Neural progenitor cell (in vitro differentiated cells): ENCODE results near the gene PXDC1. TPM values are rescaled to one million over a fixed set of nuclear protein-coding genes. Genes with fewer than 3 reads are reported as not detected.

Experiments used
- DNase-seq: peaks from one replicate; pipeline ENCODE4 v3.0.0-alpha.2; 2016; ENCODE audit warnings: low spot score
- H2AFZ ChIP-seq: fragments of 200-600 bp; sonication (generic); replicated peaks from 2 replicates; pipeline ENCODE4 v1.6.1; 2016; ENCODE audit warnings: antibody characterized with exemption
- H3F3A ChIP-seq: fragments of 200-600 bp; sonication (generic); 2 replicates; pipeline ENCODE4 v1.6.1; 2016; ENCODE audit warnings: antibody characterized with exemption, low read depth
- H3K27ac ChIP-seq: fragments of 200-600 bp; sonication (generic); 2 replicates; pipeline ENCODE4 v1.5.1; 2016; ENCODE audit warnings: mild to moderate bottlenecking
- H3K27me3 ChIP-seq: fragments of 200-600 bp; sonication (generic); 2 replicates; pipeline ENCODE4 v1.6.1; 2016; ENCODE audit warnings: mild to moderate bottlenecking, moderate library complexity
- H3K36me3 ChIP-seq: fragments of 200-600 bp; sonication (generic); 2 replicates; pipeline ENCODE4 v1.5.1; 2016
- H3K4me1 ChIP-seq: fragments of 200-600 bp; sonication (generic); 2 replicates; pipeline ENCODE4 v1.6.1; 2016; ENCODE audit warnings: mixed run types
- H3K4me2 ChIP-seq: fragments of 200-600 bp; sonication (generic); 2 replicates; pipeline ENCODE4 v1.6.1; 2016
- H3K4me3 ChIP-seq: fragments of 200-600 bp; sonication (generic); 2 replicates; pipeline ENCODE4 v1.5.1; 2016
- H3K79me2 ChIP-seq: fragments of 200-600 bp; sonication (generic); 2 replicates; pipeline ENCODE4 v1.6.1; 2016; ENCODE audit warnings: low read depth
- H3K9ac ChIP-seq: fragments of 200-600 bp; sonication (generic); 2 replicates; pipeline ENCODE4 v1.6.1; 2016
- H3K9me3 ChIP-seq: fragments of 200-600 bp; sonication (generic); 2 replicates; pipeline ENCODE4 v1.5.1; 2016; ENCODE audit warnings: low read depth
- H4K20me1 ChIP-seq: fragments of 200-600 bp; sonication (generic); 2 replicates; pipeline ENCODE4 v1.6.1; 2016; ENCODE audit warnings: low read depth
- H3K27ac Mint-ChIP-seq: 3 replicates; pipeline ENCODE4 v1.8.0; 2021; ENCODE audit warnings: mixed read lengths
- H3K27me3 Mint-ChIP-seq: 2 replicates; pipeline ENCODE4 v1.8.0; 2022; ENCODE audit warnings: low read depth, mild to moderate bottlenecking, inconsistent platforms, moderate library complexity, mixed read lengths; ENCODE audit not compliant: insufficient read depth
- H3K36me3 Mint-ChIP-seq: 3 replicates; pipeline ENCODE4 v1.8.0; 2021; ENCODE audit warnings: mixed read lengths
- H3K4me1 Mint-ChIP-seq: 3 replicates; pipeline ENCODE4 v1.8.0; 2021; ENCODE audit warnings: mixed read lengths
- H3K4me3 Mint-ChIP-seq: 3 replicates; pipeline ENCODE4 v1.8.0; 2021; ENCODE audit warnings: mild to moderate bottlenecking, moderate library complexity, mixed read lengths
- H3K9me3 Mint-ChIP-seq: 3 replicates; pipeline ENCODE4 v1.8.0; 2020; ENCODE audit warnings: mixed read lengths
- CTCF ChIP-seq: fragments of 200-600 bp; sonication (generic); IDR thresholded peaks from 2 replicates; pipeline ENCODE4 v1.5.1; 2017; ENCODE audit warnings: antibody characterized with exemption, mild to moderate bottlenecking
- EZH2 ChIP-seq: fragments of 200-600 bp; sonication (generic); IDR thresholded peaks from 2 replicates; pipeline ENCODE4 v1.6.1; 2017; ENCODE audit warnings: antibody characterized with exemption, mild to moderate bottlenecking, moderate library complexity
- EZH2phosphoT487 ChIP-seq: fragments of 200-600 bp; sonication (generic); IDR thresholded peaks from 2 replicates; pipeline ENCODE4 v1.6.1; 2017; ENCODE audit warnings: antibody characterized with exemption
- total RNA-seq: library from RNA; depleted of rRNA; stranded (reverse); fragments of >200 nt; gene quantifications from 2 replicates; pipeline ENCODE4 v1.2.3, GENCODE V29; 2015; ENCODE audit warnings: low replicate concordance

The PXDC1 gene
- total RNA-seq, 1 donor from 2014 or later: 2.0 TPM

DNA sequence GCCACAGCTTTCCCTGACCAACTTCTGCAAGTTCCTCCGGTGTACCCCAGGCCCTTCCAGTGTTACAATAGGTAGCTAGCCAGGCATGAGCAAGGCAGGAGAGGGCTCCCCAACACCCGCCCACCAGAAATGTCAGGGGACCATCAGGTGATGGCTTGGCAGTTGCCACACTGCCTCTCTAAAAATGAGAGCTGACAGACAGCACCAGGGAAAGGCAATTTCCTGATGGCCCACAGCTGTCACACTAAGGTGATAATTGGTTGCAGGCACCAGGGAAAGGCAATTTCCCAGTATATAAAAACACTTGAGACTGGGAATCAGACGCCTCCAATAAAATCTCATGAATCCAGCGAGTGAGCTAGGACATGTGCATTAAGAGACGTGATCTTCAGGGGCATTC is 49.9 kb downstream of the PXDC1 start:
- Mint-ChIP-seq H3K27me3 (peaks cover 6% of the 10 kb centered on the region), H3K4me1 (peaks cover 5% of the 10 kb centered on the region), H3K4me3 (no peak overlapping the region), H3K36me3 (peaks cover 2% of the 10 kb centered on the region), H3K9me3 (peaks cover 14% of the 10 kb centered on the region), H3K27ac (no peak overlapping the region)
- TF ChIP-seq CTCF (no peak), EZH2 (no peak), EZH2phosphoT487 (no peak)
- Histone ChIP-seq H3K36me3 (no peaks in the 10 kb centered on the region), H3K4me2 (no peak overlapping the region), H3K9ac (no peak overlapping the region), H3K9me3 (peaks cover 5% of the 10 kb centered on the region), H2AFZ (no peak overlapping the region), H3K79me2 (no peaks in the 10 kb centered on the region), H3K27me3 (no peaks in the 10 kb centered on the region), H4K20me1 (no peaks in the 10 kb centered on the region), H3K4me3 (no peak overlapping the region), H3K27ac (no peak overlapping the region), H3K4me1 (no peaks in the 10 kb centered on the region), H3F3A (no peaks in the 10 kb centered on the region)
- DNase-seq: no peak

- peaks cover 2% of the 10 kb centered on the region for H3K36me3 Mint-ChIP-seq
- TF ChIP-seq EZH2: no peak
- no peak for TF ChIP-seq EZH2phosphoT487
- TF ChIP-seq CTCF: no peak
Measured at GRCh38 chr6:3699231-3699630, 52.3 kb downstream of the PXDC1 start.

DNA sequence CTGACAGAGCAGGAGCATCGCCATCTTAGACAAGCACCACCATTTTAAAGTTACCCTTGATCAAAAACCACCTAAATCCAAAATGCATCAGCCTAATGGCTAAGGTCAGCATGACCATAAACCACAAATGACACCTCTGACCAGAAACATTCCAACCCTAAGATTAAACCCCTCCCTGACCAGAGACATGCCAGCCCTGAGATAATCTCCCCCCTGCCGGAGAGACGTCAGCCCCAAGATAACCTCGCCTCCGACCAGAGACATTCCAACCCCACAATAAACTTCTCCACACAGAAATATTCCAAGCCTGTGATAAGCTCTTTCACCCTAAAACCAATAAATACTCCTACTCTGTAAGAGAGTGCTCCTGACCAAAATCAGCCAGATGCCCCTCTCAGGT is 53.5 kb downstream of the PXDC1 start:
- no peaks in the 10 kb centered on the region for H3K36me3 Mint-ChIP-seq
- H3K27ac ChIP-seq: no peak overlapping the region

More at GRCh38 chr6:3699231-3699630, 52.3 kb downstream of the PXDC1 start:
- peaks cover 8% of the 10 kb centered on the region for H3K4me1 ChIP-seq
- H3K36me3 ChIP-seq: no peaks in the 10 kb centered on the region
- H3K9ac ChIP-seq: no peak overlapping the region
- Mint-ChIP-seq H3K4me1 (peaks cover 11% of the 10 kb centered on the region), H3K27ac (no peak overlapping the region), H3K9me3 (peaks cover 6% of the 10 kb centered on the region), H3K4me3 (no peak overlapping the region), H3K27me3 (peaks cover 2% of the 10 kb centered on the region)
- no peak overlapping the region for H2AFZ ChIP-seq
- no peak overlapping the region for H3K27ac ChIP-seq
- H3K4me2 ChIP-seq: no peak overlapping the region
- DNase-seq: no peak
- no peak overlapping the region for H3K4me3 ChIP-seq
- peaks cover 5% of the 10 kb centered on the region for H3K9me3 ChIP-seq
- H3K27me3 ChIP-seq: no peaks in the 10 kb centered on the region
- H3K79me2 ChIP-seq: no peaks in the 10 kb centered on the region
- H3F3A ChIP-seq: no peaks in the 10 kb centered on the region
- no peaks in the 10 kb centered on the region for H4K20me1 ChIP-seq

More for the DNA sequence above, 53.5 kb downstream of the PXDC1 start:
- no peak overlapping the region for H3K4me3 ChIP-seq
- H3K4me1 Mint-ChIP-seq: peaks cover 11% of the 10 kb centered on the region
- H3K4me2 ChIP-seq: no peak overlapping the region
- H3K9ac ChIP-seq: no peak overlapping the region
- H3K27me3 Mint-ChIP-seq: peaks cover 2% of the 10 kb centered on the region
- TF ChIP-seq EZH2phosphoT487 (no peak), EZH2 (no peak), CTCF (no peak)
- H4K20me1 ChIP-seq: no peaks in the 10 kb centered on the region
- no peaks in the 10 kb centered on the region for H3F3A ChIP-seq
- no peak overlapping the region for H3K27ac Mint-ChIP-seq
- H2AFZ ChIP-seq: no peak overlapping the region
- peaks cover 8% of the 10 kb centered on the region for H3K4me1 ChIP-seq
- H3K4me3 Mint-ChIP-seq: no peak overlapping the region
- H3K9me3 Mint-ChIP-seq: peaks cover 6% of the 10 kb centered on the region
- H3K79me2 ChIP-seq: no peaks in the 10 kb centered on the region
- no peaks in the 10 kb centered on the region for H3K36me3 ChIP-seq
- no peaks in the 10 kb centered on the region for H3K27me3 ChIP-seq
- H3K9me3 ChIP-seq: peaks cover 5% of the 10 kb centered on the region
- DNase-seq: no peak
